Prostate gland (tissue), 2 donors: ENCODE results near the gene DMRT3. TPM values are rescaled to one million over a fixed set of nuclear protein-coding genes. Genes with fewer than 3 reads are reported as not detected.

Experiments used
- DNase-seq: peaks from one replicate; pipeline ENCODE4 v3.0.0-alpha.2; 2019; ENCODE audit warnings: low spot score
- H3K27ac ChIP-seq, 2 donors: fragments of 200-600 bp; sonication (generic); 2 replicates each; pipeline ENCODE4 v1.5.1; 2017 to 2019
- H3K27me3 ChIP-seq: fragments of 200-600 bp; sonication (generic); replicated peaks from 2 replicates; pipeline ENCODE4 v1.5.1; 2019; ENCODE audit not compliant: insufficient read depth
- H3K36me3 ChIP-seq, 2 donors: fragments of 200-600 bp; sonication (generic); 1 replicate in 1 of 2; 2 replicates in 1 of 2; pipeline versions ENCODE4 v1.5.1 to v1.8.1; 2017 to 2019
- H3K4me1 ChIP-seq: fragments of 200-600 bp; sonication (generic); replicated peaks from 2 replicates; pipeline ENCODE4 v1.5.1; 2019
- H3K4me3 ChIP-seq, 2 donors: fragments of 200-600 bp; sonication (generic); 2 replicates each; pipeline ENCODE4 v1.5.1; 2017 to 2019
- H3K9me3 ChIP-seq: fragments of 200-600 bp; sonication (generic); 2 replicates; pipeline ENCODE4 v1.5.1; 2017
- CTCF ChIP-seq, 4 experiments: fragments of 200-600 bp in 2 of 4; fragments of 450-650 bp in 2 of 4; sonication (generic) in 2 of 4; IDR thresholded peaks; 1 replicate in 3 of 4; 2 replicates in 1 of 4; pipeline ENCODE4 v1.5.1; 2016 to 2019; ENCODE audit warnings: antibody characterized with exemption in 4 of 4, mild to moderate bottlenecking in 2 of 4, moderate library complexity in 2 of 4
- POLR2A ChIP-seq: fragments of 450-650 bp; IDR thresholded peaks from one replicate; pipeline ENCODE4 v1.6.1; 2016; ENCODE audit warnings: antibody characterized with exemption, mild to moderate bottlenecking
- POLR2AphosphoS5 ChIP-seq: sonication (generic); formaldehyde crosslinking; IDR thresholded peaks from one replicate; pipeline ENCODE4 v1.6.1; 2017; ENCODE audit warnings: antibody characterized with exemption
- WGBS: methylation state at CpG from one replicate; pipeline ENCODE4 v1.1.5; 2018; 5-methylcytosine and 5-hydroxymethylcytosine counted together
- intact Hi-C: fragments of 100-400 bp; cut with DNase I; formaldehyde crosslinking; loops from one replicate; pipeline ENCODE4 v1.14.2; 2022
- total RNA-seq, 2 donors: library from RNA; depleted of rRNA; stranded (reverse); fragments of >200 nt; gene quantifications; one replicate each; pipeline ENCODE4 v1.1.0, GENCODE V29; 2016

DMRT3 gene
- total RNA-seq, 2 donors from 2014 or later: 1.8 TPM; not detected in 1

GRCh38 chr9:952546-952945, 23.9 kb upstream of the DMRT3 start:
- DNase-seq: no peak
- no peak overlapping the region for H3K27ac ChIP-seq
- no peak for TF ChIP-seq CTCF (IDR thresholded peaks at IDR 0.05)
- no peak for TF ChIP-seq POLR2AphosphoS5
- no peak for TF ChIP-seq POLR2A
- no peaks in the 10 kb centered on the region for H3K9me3 ChIP-seq
- H3K4me1 ChIP-seq: no peaks in the 10 kb centered on the region
- H3K27me3 ChIP-seq: peaks cover 3% of the 10 kb centered on the region
- no peaks in the 10 kb centered on the region for H3K36me3 ChIP-seq
- WGBS: 80% methylated on average over 4 of the region's 4 CpGs
- intact Hi-C loops: no loop called here
- H3K4me3 ChIP-seq: no peak overlapping the region

GRCh38 chr9:959105-959504, 17.4 kb upstream of the DMRT3 start:
- WGBS: 87% methylated on average over 4 of the region's 4 CpGs
- TF ChIP-seq POLR2AphosphoS5 (no peak), POLR2A (no peak), CTCF (IDR thresholded peaks at IDR 0.05) (no peak)
- DNase-seq: no peak
- Histone ChIP-seq H3K27me3 (peaks cover 10% of the 10 kb centered on the region), H3K27ac (no peak overlapping the region), H3K36me3 (no peaks in the 10 kb centered on the region), H3K9me3 (no peaks in the 10 kb centered on the region), H3K4me3 (no peak overlapping the region), H3K4me1 (no peaks in the 10 kb centered on the region)
- intact Hi-C loops: no loop called here

- 25% methylated on average over 4 of the region's 4 CpGs for WGBS
- H3K27ac ChIP-seq: no peak overlapping the region
These were observed 16.5 kb upstream of the DMRT3 start for GRCh38 chr9:959914-960313.

GRCh38 chr9:962023-962422, 14.4 kb upstream of the DMRT3 start:
- H3K4me3 ChIP-seq: no peak overlapping the region
- intact Hi-C loops: no loop called here
- no peaks in the 10 kb centered on the region for H3K36me3 ChIP-seq
- 60% methylated on average over 6 of the region's 6 CpGs for WGBS
- H3K4me1 ChIP-seq: no peaks in the 10 kb centered on the region
- no peaks in the 10 kb centered on the region for H3K9me3 ChIP-seq
- H3K27me3 ChIP-seq: peaks cover 10% of the 10 kb centered on the region
- no peak for TF ChIP-seq POLR2AphosphoS5
- no peak for TF ChIP-seq POLR2A
- no peak for TF ChIP-seq CTCF (IDR thresholded peaks at IDR 0.05)
- no peak for DNase-seq
- H3K27ac ChIP-seq: no peak overlapping the region

More at GRCh38 chr9:959914-960313, 16.5 kb upstream of the DMRT3 start:
- intact Hi-C loops: no loop called here
- H3K4me1 ChIP-seq: no peaks in the 10 kb centered on the region
- no peaks in the 10 kb centered on the region for H3K9me3 ChIP-seq
- no peaks in the 10 kb centered on the region for H3K36me3 ChIP-seq
- DNase-seq: no peak
- peaks cover 10% of the 10 kb centered on the region for H3K27me3 ChIP-seq
- TF ChIP-seq CTCF (IDR thresholded peaks at IDR 0.05): no peak
- no peak for TF ChIP-seq POLR2AphosphoS5
- no peak for TF ChIP-seq POLR2A
- H3K4me3 ChIP-seq: no peak overlapping the region

- intact Hi-C loops: no loop called here
- no peak overlapping the region for H3K27ac ChIP-seq
These were observed 11.0 kb upstream of the DMRT3 start for GRCh38 chr9:965497-965896.

More at GRCh38 chr9:965497-965896, 11.0 kb upstream of the DMRT3 start:
- no peak overlapping the region for H3K4me3 ChIP-seq
- H3K4me1 ChIP-seq: no peaks in the 10 kb centered on the region
- H3K36me3 ChIP-seq: no peaks in the 10 kb centered on the region
- no peak for DNase-seq
- WGBS: 19% methylated on average over 4 of the region's 4 CpGs
- peaks cover 36% of the 10 kb centered on the region for H3K27me3 ChIP-seq
- H3K9me3 ChIP-seq: no peaks in the 10 kb centered on the region
- TF ChIP-seq CTCF (IDR thresholded peaks at IDR 0.05): no peak
- TF ChIP-seq POLR2AphosphoS5: no peak
- no peak for TF ChIP-seq POLR2A
